ENCODE data around the gene VAC14. TPM values are rescaled to one million over a fixed set of nuclear protein-coding genes. Genes with fewer than 3 reads are reported as not detected.

VAC14 gene
- polyA plus RNA-seq, 2 of the 4 experiments (the other 2 are of a cell fraction), result 25.3 to 27.0 TPM

DNA sequence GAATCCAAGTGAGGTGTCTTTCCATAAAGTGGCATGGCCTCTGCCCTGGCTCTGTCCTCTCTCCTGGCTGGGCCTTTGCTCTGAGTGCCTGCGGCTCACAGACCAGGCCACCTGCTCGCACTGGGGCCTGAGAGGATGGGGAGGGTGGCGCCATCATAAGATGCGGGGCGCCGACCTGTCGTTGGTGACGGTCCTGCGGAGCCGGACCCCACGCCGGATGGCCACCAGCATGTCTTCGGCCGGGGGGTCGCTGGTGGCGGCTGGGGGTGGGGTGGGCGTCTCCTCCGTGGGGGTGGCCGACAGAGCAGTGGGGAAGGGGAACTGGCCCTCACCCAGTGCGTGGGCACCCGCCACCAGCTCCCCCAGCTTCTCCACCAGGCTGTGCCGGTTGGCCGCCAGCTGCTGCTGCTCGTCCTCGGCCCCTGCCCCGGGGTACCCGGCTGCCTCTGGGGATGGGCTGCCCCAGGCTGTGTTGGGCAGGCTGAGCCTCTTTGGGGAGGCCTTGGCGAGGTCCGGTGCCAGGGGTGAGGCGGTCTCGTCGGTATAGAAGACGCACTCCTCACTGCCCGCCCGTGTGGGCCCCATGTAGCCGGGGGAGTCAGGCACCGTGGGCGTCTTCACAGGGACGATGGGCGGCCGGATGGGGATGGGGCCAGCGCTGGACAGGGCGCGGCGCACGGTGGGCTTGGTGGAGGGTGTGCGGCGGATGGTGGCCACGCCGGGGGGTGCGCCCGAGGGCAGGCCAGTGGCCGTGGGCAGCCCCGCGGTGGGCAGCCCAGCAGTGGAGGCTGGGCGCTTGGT, 137.2 kb downstream of the VAC14 start:
- 96% methylated on average over 30 of the region's 56 CpGs for WGBS (ENCODE audit: missing lambda C conversion rate)
- Histone ChIP-seq H3K4me1 (no peaks in the 10 kb centered on the region), H3K9me3 (no peaks in the 10 kb centered on the region), H3K27ac (no peak overlapping the region), H3K4me2 (no peak overlapping the region), H3K4me3 (no peak overlapping the region)
- ATAC-seq (peak in 1 of 2 experiments; percentile 8; a peak in 2 of 6 replicates), FAIRE-seq (no peak), DNase-seq (ENCODE audit: low read depth in 1 of 2, low spot score in 1 of 2) (no peak)
- POLR2A ChIA-PET, result no interaction called here
- CTCF ChIA-PET, result interaction anchor here (2.5 kb wide), 1 partner anchor 107 kb away, joined by 12 read pairs; no protein-coding TSS in a partner anchor
- no peak for TF ChIP-seq KDM1A (IDR thresholded peaks at IDR 0.05; ENCODE audit: low read depth)
- no peak for TF ChIP-seq PHF8 (IDR thresholded peaks at IDR 0.05; ENCODE audit: borderline replicate concordance, low read depth)

DNA sequence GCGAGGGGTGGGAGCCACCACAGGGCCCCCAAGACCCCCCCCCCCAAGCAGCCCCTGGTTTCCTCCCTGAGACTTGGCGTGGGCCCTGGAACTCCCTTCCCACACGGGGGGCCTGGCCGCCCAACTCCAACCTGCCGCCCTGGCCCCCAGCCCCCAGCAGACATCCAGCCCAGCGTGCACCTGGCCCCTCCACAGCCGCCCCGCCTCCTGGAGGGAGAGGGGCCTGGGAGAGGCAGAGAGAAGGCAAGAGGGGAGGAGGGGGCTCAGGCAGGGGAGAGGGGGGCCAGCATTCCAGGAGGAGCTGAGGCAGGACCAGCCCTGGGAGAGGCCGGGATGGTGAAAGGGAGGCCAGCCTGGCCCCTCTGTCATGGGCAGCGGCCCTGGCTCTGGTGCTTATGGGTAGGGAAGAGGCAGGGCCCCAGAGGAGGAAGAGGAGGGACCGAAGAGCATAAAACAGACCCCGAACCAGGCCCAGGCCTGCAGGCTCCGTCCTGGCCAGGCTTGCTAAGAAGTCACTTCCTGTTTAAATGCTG, 137.9 kb downstream of the VAC14 start:
- Histone ChIP-seq H3K27ac (no peak overlapping the region), H3K4me2 (no peak overlapping the region), H3K9me3 (no peaks in the 10 kb centered on the region), H3K4me3 (no peak overlapping the region), H3K4me1 (no peaks in the 10 kb centered on the region)
- WGBS (ENCODE audit: missing lambda C conversion rate), result 90% methylated on average over 5 of the region's 13 CpGs
- ATAC-seq (peak in 1 of 2 experiments; percentile 3; a peak in 1 of 6 replicates), DNase-seq (ENCODE audit: low read depth in 1 of 2, low spot score in 1 of 2) (no peak), FAIRE-seq (no peak)
- ChIA-PET CTCF (interaction anchor here (1.5 to 2.5 kb wide), 3 partner anchors 9 to 108 kb away, joined by 6 to 12 read pairs (median 9); no protein-coding TSS in a partner anchor), POLR2A (no interaction called here)
- TF ChIP-seq FOSB (CRISPR knock-in tag; IDR thresholded peaks at IDR 0.05) (no peak), POLR2A (IDR thresholded peaks at IDR 0.05; ENCODE audit: low read length) (no peak), CHD4 (IDR thresholded peaks at IDR 0.05; ENCODE audit: borderline replicate concordance) (no peak), MAZ (IDR thresholded peaks at IDR 0.05; ENCODE audit: borderline replicate concordance, low read depth, low read length) (no peak)
- TF ChIP-seq, protein P1, sequence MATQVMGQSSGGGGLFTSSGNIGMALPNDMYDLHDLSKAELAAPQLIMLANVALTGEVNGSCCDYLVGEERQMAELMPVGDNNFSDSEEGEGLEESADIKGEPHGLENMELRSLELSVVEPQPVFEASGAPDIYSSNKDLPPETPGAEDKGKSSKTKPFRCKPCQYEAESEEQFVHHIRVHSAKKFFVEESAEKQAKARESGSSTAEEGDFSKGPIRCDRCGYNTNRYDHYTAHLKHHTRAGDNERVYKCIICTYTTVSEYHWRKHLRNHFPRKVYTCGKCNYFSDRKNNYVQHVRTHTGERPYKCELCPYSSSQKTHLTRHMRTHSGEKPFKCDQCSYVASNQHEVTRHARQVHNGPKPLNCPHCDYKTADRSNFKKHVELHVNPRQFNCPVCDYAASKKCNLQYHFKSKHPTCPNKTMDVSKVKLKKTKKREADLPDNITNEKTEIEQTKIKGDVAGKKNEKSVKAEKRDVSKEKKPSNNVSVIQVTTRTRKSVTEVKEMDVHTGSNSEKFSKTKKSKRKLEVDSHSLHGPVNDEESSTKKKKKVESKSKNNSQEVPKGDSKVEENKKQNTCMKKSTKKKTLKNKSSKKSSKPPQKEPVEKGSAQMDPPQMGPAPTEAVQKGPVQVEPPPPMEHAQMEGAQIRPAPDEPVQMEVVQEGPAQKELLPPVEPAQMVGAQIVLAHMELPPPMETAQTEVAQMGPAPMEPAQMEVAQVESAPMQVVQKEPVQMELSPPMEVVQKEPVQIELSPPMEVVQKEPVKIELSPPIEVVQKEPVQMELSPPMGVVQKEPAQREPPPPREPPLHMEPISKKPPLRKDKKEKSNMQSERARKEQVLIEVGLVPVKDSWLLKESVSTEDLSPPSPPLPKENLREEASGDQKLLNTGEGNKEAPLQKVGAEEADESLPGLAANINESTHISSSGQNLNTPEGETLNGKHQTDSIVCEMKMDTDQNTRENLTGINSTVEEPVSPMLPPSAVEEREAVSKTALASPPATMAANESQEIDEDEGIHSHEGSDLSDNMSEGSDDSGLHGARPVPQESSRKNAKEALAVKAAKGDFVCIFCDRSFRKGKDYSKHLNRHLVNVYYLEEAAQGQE (IDR thresholded peaks at IDR 0.05), result no peak

DNA sequence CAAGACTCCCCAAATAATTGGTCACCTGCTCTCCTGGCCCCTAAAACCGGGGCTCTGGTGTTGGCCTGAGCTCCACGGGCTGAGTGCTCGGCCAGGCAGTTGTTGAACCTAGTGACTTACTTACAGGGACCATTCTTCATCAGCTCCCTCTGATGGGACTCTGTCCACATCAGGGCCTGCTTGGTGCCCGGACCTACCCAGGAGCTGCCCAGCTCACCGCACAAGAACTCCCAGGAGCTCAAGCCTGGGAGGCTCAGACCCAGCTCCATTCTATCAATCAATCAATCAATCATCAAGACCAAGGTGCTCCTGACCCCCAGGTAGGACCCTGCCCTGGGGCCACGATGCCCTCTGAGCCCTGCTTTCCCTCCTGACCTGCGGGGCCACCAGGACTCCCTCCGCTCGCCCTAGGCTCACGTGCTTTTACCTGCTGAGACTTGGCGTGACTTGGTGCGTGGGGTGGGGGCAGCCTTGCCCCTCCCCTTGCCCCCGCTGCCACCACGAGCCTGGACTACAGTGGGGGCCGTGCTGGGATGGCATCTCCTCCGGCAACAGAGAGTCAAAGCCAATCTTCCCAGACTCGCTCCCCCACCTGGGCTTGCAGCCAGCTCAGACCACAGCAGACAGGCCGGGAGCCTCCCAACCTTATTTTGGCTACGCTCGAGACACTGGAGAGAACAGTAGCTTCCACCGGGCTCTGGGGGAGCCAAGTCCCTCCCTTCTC, 138.9 kb downstream of the VAC14 start:
- TF ChIP-seq EHF (CRISPR knock-in tag; IDR thresholded peaks at IDR 0.05), result no peak
- no peak for TF ChIP-seq CHD4 (IDR thresholded peaks at IDR 0.05; ENCODE audit: borderline replicate concordance)
- TF ChIP-seq, protein P2, sequence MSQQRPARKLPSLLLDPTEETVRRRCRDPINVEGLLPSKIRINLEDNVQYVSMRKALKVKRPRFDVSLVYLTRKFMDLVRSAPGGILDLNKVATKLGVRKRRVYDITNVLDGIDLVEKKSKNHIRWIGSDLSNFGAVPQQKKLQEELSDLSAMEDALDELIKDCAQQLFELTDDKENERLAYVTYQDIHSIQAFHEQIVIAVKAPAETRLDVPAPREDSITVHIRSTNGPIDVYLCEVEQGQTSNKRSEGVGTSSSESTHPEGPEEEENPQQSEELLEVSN (IDR thresholded peaks at IDR 0.05; ENCODE audit: borderline replicate concordance, low read depth), result no peak
- TF ChIP-seq, protein P3, sequence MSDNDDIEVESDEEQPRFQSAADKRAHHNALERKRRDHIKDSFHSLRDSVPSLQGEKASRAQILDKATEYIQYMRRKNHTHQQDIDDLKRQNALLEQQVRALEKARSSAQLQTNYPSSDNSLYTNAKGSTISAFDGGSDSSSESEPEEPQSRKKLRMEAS (IDR thresholded peaks at IDR 0.05), result no peak
- no peak for TF ChIP-seq HDAC2 (IDR thresholded peaks at IDR 0.05)
- TF ChIP-seq RAD21 (conservative IDR thresholded peaks at IDR 0.05 in 1 of 2, IDR thresholded peaks at IDR 0.05 in 1 of 2), result no peak
- TF ChIP-seq JUN (IDR thresholded peaks at IDR 0.05), result 0 out of 5 replicates have a peak, but pooled peaks of 1 of the 2 experiments have one; percentile 18
- TF ChIP-seq GATA3 (IDR thresholded peaks at IDR 0.05; ENCODE audit: borderline replicate concordance), result no peak
- TF ChIP-seq ZSCAN20 (CRISPR knock-in tag; IDR thresholded peaks at IDR 0.05), result no peak

More for the DNA sequence above, 138.9 kb downstream of the VAC14 start:
- ChIA-PET CTCF (interaction anchor here (0.8 to 2.5 kb wide), 6 partner anchors 8 to 109 kb away, joined by 3 to 12 read pairs (median 5); no protein-coding TSS in a partner anchor), POLR2A (no interaction called here)
- Histone ChIP-seq H3K4me3 (no peak overlapping the region), H3K9me3 (no peaks in the 10 kb centered on the region), H3K27ac (no peak overlapping the region), H3K4me1 (no peaks in the 10 kb centered on the region), H3K4me2 (no peak overlapping the region)
- ATAC-seq (peak; percentile 11 to 25; a peak in 2 of 6 replicates), DNase-seq (ENCODE audit: low read depth in 1 of 2, low spot score in 1 of 2) (no peak), FAIRE-seq (no peak)
- 77% methylated on average over 13 of the region's 21 CpGs for WGBS (ENCODE audit: missing lambda C conversion rate)

Data from A549 (cell line).